ENCODE data around the gene PHACTR3. TPM values are rescaled to one million over a fixed set of nuclear protein-coding genes. Genes with fewer than 3 reads are reported as not detected.

PHACTR3 gene
- polyA plus RNA-seq, 1 donor (not counting 4 experiments of a cell fraction or from before 2014, with no cell fraction given): 2.6 TPM

- H3K4me1 ChIP-seq (ENCODE audit: control insufficient read depth, extremely low read depth, insufficient read depth, low read length): peaks cover 7% of the 10 kb centered on the region
- no peak overlapping the region for H3K4me2 ChIP-seq (ENCODE audit: control insufficient read depth, extremely low read depth, insufficient read depth, low read depth, low read length)
- no peak overlapping the region for H3K9ac ChIP-seq (ENCODE audit: control insufficient read depth, extremely low read depth, insufficient read depth, low read length)
- dilution Hi-C loops (cut with MboI; ENCODE audit: extremely low pct_ligation_motif_present, low sequenced_read_pairs): no loop called here
- H3K9me3 ChIP-seq (ENCODE audit: control insufficient read depth, low read depth, low read length): no peaks in the 10 kb centered on the region
- H2AFZ ChIP-seq (ENCODE audit: control insufficient read depth, low read length): no peak overlapping the region
- H3K27me3 ChIP-seq (ENCODE audit: control insufficient read depth, extremely low read depth, insufficient read depth, low read length): peaks cover 16% of the 10 kb centered on the region
- no peaks in the 10 kb centered on the region for H3K9me1 ChIP-seq (ENCODE audit: control insufficient read depth, extremely low read depth, insufficient read depth, low read length)
- H3K79me2 ChIP-seq (ENCODE audit: control insufficient read depth, insufficient read depth, low read length): no peaks in the 10 kb centered on the region
- no peak overlapping the region for H3K4me3 ChIP-seq (ENCODE audit: control insufficient read depth in 2 of 3, extremely low read depth in 1 of 3, insufficient read depth in 2 of 3, low read depth in 1 of 3, low read length in 3 of 3)
- no peak for TF ChIP-seq EZH2 (IDR thresholded peaks at IDR 0.05; ENCODE audit: low read length)
- TF ChIP-seq, protein P1, sequence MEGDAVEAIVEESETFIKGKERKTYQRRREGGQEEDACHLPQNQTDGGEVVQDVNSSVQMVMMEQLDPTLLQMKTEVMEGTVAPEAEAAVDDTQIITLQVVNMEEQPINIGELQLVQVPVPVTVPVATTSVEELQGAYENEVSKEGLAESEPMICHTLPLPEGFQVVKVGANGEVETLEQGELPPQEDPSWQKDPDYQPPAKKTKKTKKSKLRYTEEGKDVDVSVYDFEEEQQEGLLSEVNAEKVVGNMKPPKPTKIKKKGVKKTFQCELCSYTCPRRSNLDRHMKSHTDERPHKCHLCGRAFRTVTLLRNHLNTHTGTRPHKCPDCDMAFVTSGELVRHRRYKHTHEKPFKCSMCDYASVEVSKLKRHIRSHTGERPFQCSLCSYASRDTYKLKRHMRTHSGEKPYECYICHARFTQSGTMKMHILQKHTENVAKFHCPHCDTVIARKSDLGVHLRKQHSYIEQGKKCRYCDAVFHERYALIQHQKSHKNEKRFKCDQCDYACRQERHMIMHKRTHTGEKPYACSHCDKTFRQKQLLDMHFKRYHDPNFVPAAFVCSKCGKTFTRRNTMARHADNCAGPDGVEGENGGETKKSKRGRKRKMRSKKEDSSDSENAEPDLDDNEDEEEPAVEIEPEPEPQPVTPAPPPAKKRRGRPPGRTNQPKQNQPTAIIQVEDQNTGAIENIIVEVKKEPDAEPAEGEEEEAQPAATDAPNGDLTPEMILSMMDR (optimal IDR thresholded peaks at IDR 0.05 in 1 of 3, IDR thresholded peaks at IDR 0.05 in 1 of 3, conservative IDR thresholded peaks at IDR 0.05 in 1 of 3; ENCODE audit: extremely low read depth in 1 of 3, insufficient read depth in 2 of 3, low read length in 3 of 3): no peak
- H3K27ac ChIP-seq (ENCODE audit: control insufficient read depth, insufficient read depth, low read length): no peak overlapping the region
- DNase-seq (ENCODE audit: low read depth, low spot score) (no peak), FAIRE-seq (no peak)
- H4K20me1 ChIP-seq (ENCODE audit: control insufficient read depth, extremely low read depth, insufficient read depth, low read length): no peaks in the 10 kb centered on the region
- no peaks in the 10 kb centered on the region for H3K36me3 ChIP-seq (ENCODE audit: control insufficient read depth in 2 of 2, extremely low read depth in 1 of 2, insufficient read depth in 2 of 2, low read length in 2 of 2)
These were observed 213.7 kb downstream of the PHACTR3 start for GRCh38 chr20:59817846-59818615.

GRCh38 chr20:59818911-59819310, 214.6 kb downstream of the PHACTR3 start:
- Histone ChIP-seq H3K9ac (ENCODE audit: control insufficient read depth, extremely low read depth, insufficient read depth, low read length) (no peak overlapping the region), H4K20me1 (ENCODE audit: control insufficient read depth, extremely low read depth, insufficient read depth, low read length) (no peaks in the 10 kb centered on the region), H2AFZ (ENCODE audit: control insufficient read depth, low read length) (no peak overlapping the region), H3K4me2 (ENCODE audit: control insufficient read depth, extremely low read depth, insufficient read depth, low read depth, low read length) (no peak overlapping the region), H3K9me1 (ENCODE audit: control insufficient read depth, extremely low read depth, insufficient read depth, low read length) (no peaks in the 10 kb centered on the region), H3K4me1 (ENCODE audit: control insufficient read depth, extremely low read depth, insufficient read depth, low read length) (peaks cover 7% of the 10 kb centered on the region), H3K9me3 (ENCODE audit: control insufficient read depth, low read depth, low read length) (no peaks in the 10 kb centered on the region), H3K27ac (ENCODE audit: control insufficient read depth, insufficient read depth, low read length) (no peak overlapping the region), H3K27me3 (ENCODE audit: control insufficient read depth, extremely low read depth, insufficient read depth, low read length) (peaks cover 12% of the 10 kb centered on the region), H3K4me3 (ENCODE audit: control insufficient read depth in 2 of 3, extremely low read depth in 1 of 3, insufficient read depth in 2 of 3, low read depth in 1 of 3, low read length in 3 of 3) (no peak overlapping the region), H3K79me2 (ENCODE audit: control insufficient read depth, insufficient read depth, low read length) (no peaks in the 10 kb centered on the region), H3K36me3 (ENCODE audit: control insufficient read depth in 2 of 2, extremely low read depth in 1 of 2, insufficient read depth in 2 of 2, low read length in 2 of 2) (no peaks in the 10 kb centered on the region)
- TF ChIP-seq, protein P1 (optimal IDR thresholded peaks at IDR 0.05 in 1 of 3, IDR thresholded peaks at IDR 0.05 in 1 of 3, conservative IDR thresholded peaks at IDR 0.05 in 1 of 3; ENCODE audit: extremely low read depth in 1 of 3, insufficient read depth in 2 of 3, low read length in 3 of 3): no peak
- no peak for TF ChIP-seq EZH2 (IDR thresholded peaks at IDR 0.05; ENCODE audit: low read length)
- DNase-seq (ENCODE audit: low read depth, low spot score) (no peak), FAIRE-seq (no peak)
- dilution Hi-C loops (cut with MboI; ENCODE audit: extremely low pct_ligation_motif_present, low sequenced_read_pairs): no loop called here
